K562 (cell line): Measurements from ENCODE around the gene R3HDM1. TPM values are rescaled to one million over a fixed set of nuclear protein-coding genes. Genes with fewer than 3 reads are reported as not detected.
A peak's percentile ranks its signal among the peaks of the same experiment; 100 is the strongest.

Source experiments
- ATAC-seq: fragments of 200-7000 bp; cut with Tn5 transposase; 3 replicates; pipeline ENCODE4 v1.9.1; 2020; ENCODE audit warnings: moderate library complexity
- BruUV-seq: library from RNA; stranded (reverse); fragments of 400-500 nt; replicated peaks from 2 replicates; lab custom pipeline; 2021; lab: Mats Ljungman, UMichigan
- CTCF ChIA-PET: fragments of 300-600 bp; formaldehyde crosslinking; extraction: SDS; loops from one replicate; lab custom pipeline; 2021; ENCODE audit warnings: low intra/inter-chr PET ratio; lab: Yijun Ruan, JAX
- POLR2A ChIA-PET: fragments of 300-600, 350-650 bp; sonication (Branson Sonifier 250); formaldehyde crosslinking; extraction: SDS; loops from one replicate; lab custom pipeline; 2021; ENCODE audit warnings: antibody characterized with exemption, inconsistent platforms; lab: Yijun Ruan, JAX
- DNase-seq, 4 experiments: peaks; one replicate each; pipeline versions ENCODE4 v3.0.0 to v3.0.0-alpha.2; 2011 to 2018; ENCODE audit warnings: low spot score in 3 of 4, mixed read lengths in 3 of 4; ENCODE audit errors: extremely low read depth in 1 of 4
- FAIRE-seq: peaks from 2 replicates; lab custom pipeline; 2011; peaks lifted over from hg19 to GRCh38; lab: Jason Lieb, UNC
- H2AFZ ChIP-seq: 2 replicates; pipeline ENCODE4 v1.6.0; 2011; ENCODE audit warnings: low read depth, low read length, control low read depth, inconsistent platforms
- H3K27ac ChIP-seq: fragments of 200-600 bp; 3 replicates; pipeline ENCODE4 v1.8.0; 2011; ENCODE audit warnings: low read depth, mild to moderate bottlenecking, control low read depth, inconsistent platforms, low read length, moderate library complexity, mixed read lengths; ENCODE audit errors: extremely low read depth
- H3K27me3 ChIP-seq, 2 experiments: fragments of 300-600 bp in 1 of 2; 2 replicates in 1 of 2; 3 replicates in 1 of 2; pipeline versions ENCODE4 v1.6.0 to v1.8.0; 2011; ENCODE audit warnings: inconsistent platforms in 2 of 2, low read length in 2 of 2, mild to moderate bottlenecking in 1 of 2, mixed read lengths in 1 of 2, moderate library complexity in 1 of 2; ENCODE audit not compliant: control insufficient read depth in 2 of 2, insufficient read depth in 2 of 2
- H3K36me3 ChIP-seq: fragments of 300-600 bp; 3 replicates; pipeline ENCODE4 v1.8.0; 2011; ENCODE audit warnings: mild to moderate bottlenecking, low read length, inconsistent platforms; ENCODE audit not compliant: control insufficient read depth, insufficient read depth
- H3K4me1 ChIP-seq, 2 experiments: fragments of 200-600 bp in 1 of 2; replicated peaks in 1 of 2; 2 replicates in 1 of 2; 3 replicates in 1 of 2; pipeline versions ENCODE4 v1.5.1 to v1.8.0; 2011; ENCODE audit warnings: inconsistent platforms in 2 of 2, low read length in 2 of 2, mild to moderate bottlenecking in 1 of 2, mixed read lengths in 1 of 2, moderate library complexity in 1 of 2; ENCODE audit not compliant: control insufficient read depth in 2 of 2, insufficient read depth in 2 of 2
- H3K4me2 ChIP-seq: 2 replicates; pipeline ENCODE4 v1.6.1; 2011; ENCODE audit warnings: low read length, control low read depth, inconsistent platforms, mixed read lengths; ENCODE audit not compliant: insufficient read depth
- H3K4me3 ChIP-seq: fragments of 200-600 bp; sonication (generic), shearing (Covaris generic); 2 replicates; pipeline ENCODE4 v1.5.1; 2016; ENCODE audit warnings: control low read depth, inconsistent platforms
- H3K79me2 ChIP-seq: fragments of 200-600 bp; 3 replicates; pipeline ENCODE4 v1.8.0; 2011; ENCODE audit warnings: low read length, inconsistent platforms; ENCODE audit not compliant: control insufficient read depth, insufficient read depth
- H3K9ac ChIP-seq, 2 experiments: 2 replicates each; pipeline versions ENCODE4 v1.6.0 to v1.6.1; 2011; ENCODE audit warnings: low read depth in 2 of 2, low read length in 2 of 2, control low read depth in 1 of 2, inconsistent platforms in 1 of 2, mild to moderate bottlenecking in 1 of 2, mixed read lengths in 1 of 2; ENCODE audit not compliant: insufficient read depth in 1 of 2
- H3K9me1 ChIP-seq: one replicate; pipeline ENCODE4 v1.6.0; 2011; ENCODE audit warnings: inconsistent platforms, mild to moderate bottlenecking, low read length, moderate library complexity; ENCODE audit not compliant: control insufficient read depth, insufficient read depth
- H3K9me3 ChIP-seq: replicated peaks from 2 replicates; pipeline ENCODE4 v1.5.1; 2011; ENCODE audit warnings: low read depth, low read length, inconsistent platforms; ENCODE audit not compliant: control insufficient read depth, insufficient read depth
- H4K20me1 ChIP-seq: replicated peaks from 2 replicates; pipeline ENCODE4 v1.6.1; 2011; ENCODE audit warnings: low read length, inconsistent platforms, mixed read lengths; ENCODE audit not compliant: control insufficient read depth, insufficient read depth
- DACH1 ChIP-seq: fragments of 450-650 bp; IDR thresholded peaks from 2 replicates; pipeline ENCODE4 v1.6.1; 2018; ENCODE audit not compliant: partially characterized antibody
- EGR1 ChIP-seq: fragments of 450-650 bp; conservative IDR thresholded peaks from 2 replicates; pipeline ENCODE4 v1.6.1; 2017; ENCODE audit warnings: mild to moderate bottlenecking
- FOS ChIP-seq: IDR thresholded peaks from 3 replicates; pipeline ENCODE4 v1.6.1; 2011; ENCODE audit not compliant: insufficient read length; ENCODE audit errors: extremely low read depth
- FOSL1 ChIP-seq: fragments of 200-800 bp; sonication (Bioruptor generic); conservative IDR thresholded peaks from 2 replicates; pipeline ENCODE4 v1.6.1; 2016; ENCODE audit warnings: missing genetic modification characterization, missing compliant biosample characterization
- MXI1 ChIP-seq: IDR thresholded peaks from 2 replicates; pipeline ENCODE4 v1.6.1; 2011; ENCODE audit warnings: low read depth, mild to moderate bottlenecking, improper control_type of control experiment, low read length
- XRCC5 ChIP-seq: fragments of 200-400 bp; formaldehyde crosslinking; IDR thresholded peaks from 2 replicates; pipeline ENCODE4 v1.6.1; 2017; ENCODE audit warnings: low read depth, mild to moderate bottlenecking, low read length
- ZNF253 ChIP-seq: fragments of 250-450 bp; sonication (Bioruptor Pico); conservative IDR thresholded peaks from 2 replicates; pipeline ENCODE4 v1.6.1; 2021; ENCODE audit warnings: mild to moderate bottlenecking
- ZSCAN29 ChIP-seq: fragments of 450-650 bp; IDR thresholded peaks from 2 replicates; pipeline ENCODE4 v1.6.1; 2017
- WGBS: fragments of 100-300 bp; shearing (Covaris generic); methylation state at CpG from one replicate; pipeline ENCODE4 v1.1.6; 2016; ENCODE audit warnings: low coverage, mixed read lengths; ENCODE audit not compliant: insufficient coverage; ENCODE audit errors: missing lambda C conversion rate; 5-methylcytosine and 5-hydroxymethylcytosine counted together
- in situ Hi-C: fragments of 300-500 bp; cut with MboI; formaldehyde crosslinking; loops from 4 replicates; pipeline ENCODE4 v1.15.0; 2018; ENCODE audit warnings: inconsistent platforms, mixed read lengths
- intact Hi-C: fragments of 100-400 bp; cut with micrococcal nuclease; formaldehyde crosslinking; loops from 2 replicates; pipeline ENCODE4 v1.14.2; 2022
- polyA plus RNA-seq, 8 experiments: library from polyadenylated mRNA; depleted of rRNA in 4 of 8; stranded (reverse) in 5 of 8; unstranded in 3 of 8; fragments of >200 nt; fragmentation: Nextera tagmentation in 2 of 8; fragmentation: Illumina TruSeq in 1 of 8; extraction: Ambion mirVana in 2 of 8; extraction: Trizol in 1 of 8; gene quantifications; 2 replicates each; pipeline versions ENCODE4 v1.2.1 to v1.2.3, GENCODE V29; 2011 to 2014; ENCODE audit warnings: inconsistent platforms in 1 of 8, missing spikeins in 1 of 8
- total RNA-seq, 7 experiments: library from RNA; depleted of rRNA in 6 of 7; stranded (reverse); fragments of >200 nt in 6 of 7; fragmentation: Illumina TruSeq in 2 of 7; extraction: Trizol in 2 of 7; gene quantifications; 2 replicates each; pipeline versions ENCODE4 v1.2.1 to v1.2.3, GENCODE V29; 2011 to 2021; ENCODE audit warnings: low replicate concordance in 1 of 7

Gene R3HDM1
- total and polyA plus RNA-seq, 9 of the 15 experiments (the other 6 are each of a cell fraction or from before 2014, with no cell fraction given), result 12.4 to 89.4 (median 31.0) TPM

DNA sequence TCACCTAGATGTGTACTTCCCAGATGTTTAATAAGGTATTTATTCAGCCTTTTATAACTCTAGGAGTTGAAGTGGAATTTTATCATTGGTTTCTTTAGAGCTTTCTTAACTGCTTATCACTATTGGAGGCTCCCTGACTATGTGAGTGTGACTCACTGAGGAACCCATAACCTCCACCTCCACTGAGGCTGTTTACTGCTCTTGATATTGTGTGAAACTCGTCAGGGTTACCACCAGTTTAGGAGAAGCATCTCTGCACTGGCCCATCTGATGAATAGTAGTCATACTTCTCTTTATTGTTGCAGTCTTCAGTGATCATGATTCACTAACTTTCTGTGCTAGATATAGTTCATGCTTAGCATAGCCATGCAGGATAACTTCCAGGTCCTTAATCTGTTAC, 130.8 kb downstream of the R3HDM1 start:
- WGBS, result 28% methylated on average over 1 of the region's 1 CpG
- CTCF ChIA-PET, result no interaction called here
- TF ChIP-seq FOS, result no peak
- no peak for TF ChIP-seq MXI1
- TF ChIP-seq FOSL1 (tag), result peak; percentile 47; the same call in 1 of the 2 replicates
- TF ChIP-seq EGR1, result no peak
- no peak for TF ChIP-seq ZSCAN29
- no peak for TF ChIP-seq XRCC5
- TF ChIP-seq DACH1, result no peak
- TF ChIP-seq ZNF253 (CRISPR knock-in tag), result no peak
- no peak overlapping the region for H2AFZ ChIP-seq
- H3K9me1 ChIP-seq, result no peaks in the 10 kb centered on the region
- no peak for FAIRE-seq
- no peaks in the 10 kb centered on the region for H3K27me3 ChIP-seq
- peaks cover 59% of the 10 kb centered on the region for H3K36me3 ChIP-seq
- no peaks in the 10 kb centered on the region for H3K4me1 ChIP-seq
- no peak overlapping the region for H3K4me3 ChIP-seq
- intact Hi-C loops (no loop called here), in situ Hi-C loops (no loop called here)
- H3K4me2 ChIP-seq, result no peak overlapping the region
- no peaks in the 10 kb centered on the region for H4K20me1 ChIP-seq
- H3K9ac ChIP-seq, result no peak overlapping the region
- DNase-seq, result peak in 1 of 4 experiments; percentile 8
- BruUV-seq, result no TSS peak
- H3K9me3 ChIP-seq, result no peaks in the 10 kb centered on the region
- POLR2A ChIA-PET, result no interaction called here
- H3K27ac ChIP-seq, result no peak overlapping the region
- no peak for ATAC-seq
- H3K79me2 ChIP-seq, result no peaks in the 10 kb centered on the region
